ENCODE results near the gene KCNA2.

- no peak for TF ChIP-seq POLR2A (IDR thresholded peaks at IDR 0.05; ENCODE audit: low read length)
- no peak for TF ChIP-seq GATA1 (IDR thresholded peaks at IDR 0.05; ENCODE audit: low read depth, low read length)
Measured at GRCh38 chr1:110588486-110588885, 17.7 kb downstream of the KCNA2 start.

All from erythroblast (primary cell).